ENCODE results near the gene ADAR. TPM values are rescaled to one million over a fixed set of nuclear protein-coding genes. Genes with fewer than 3 reads are reported as not detected.

Gene ADAR
- total and polyA plus RNA-seq, 2 of the 8 experiments (the other 6 are each of a cell fraction or from before 2014, with no cell fraction given): 125 to 242 TPM

GRCh38 chr1:154549202-154549770 lies 58.7 kb downstream of the ADAR start:
- FAIRE-seq (no peak), DNase-seq (ENCODE audit: low read depth in 1 of 2, low spot score in 2 of 2) (no peak)
- no peak overlapping the region for H4K5ac ChIP-seq (ENCODE audit: insufficient read length, low read depth, low read length)
- no peaks in the 10 kb centered on the region for H3K23me2 ChIP-seq (ENCODE audit: low read depth, low read length)
- H3K4me2 ChIP-seq (ENCODE audit: insufficient read depth in 1 of 2, low read depth in 2 of 2, low read length in 2 of 2): no peak overlapping the region
- no peaks in the 10 kb centered on the region for H3K9me3 ChIP-seq (ENCODE audit: insufficient read depth in 2 of 2, low read depth in 1 of 2, low read length in 1 of 2)
- CTCF ChIA-PET (ENCODE audit: partially characterized antibody): interaction anchor here (1.0 to 5.7 kb wide), 3 partner anchors 15 to 68 kb away, joined by 3 to 117 read pairs (median 7); no protein-coding TSS in a partner anchor
- H3K36me3 ChIP-seq (ENCODE audit: control insufficient read depth in 2 of 4, insufficient read depth in 4 of 4, low read length in 3 of 4): peaks cover 26 to 57% (median 44%) of the 10 kb centered on the region in 4 experiments
- H3K27me3 ChIP-seq (replicated peaks in 1 of 4; ENCODE audit: control insufficient read depth in 3 of 4, extremely low read depth in 1 of 4, insufficient read depth in 3 of 4, low read length in 3 of 4): no peaks in the 10 kb centered on the region
- H3K27ac ChIP-seq (ENCODE audit: low read depth, low read length): no peak overlapping the region
- TF ChIP-seq SAP30 (IDR thresholded peaks at IDR 0.05; ENCODE audit: insufficient read depth, insufficient replicate concordance, low read length): no peak
- no peak for TF ChIP-seq KDM5A (IDR thresholded peaks at IDR 0.05; ENCODE audit: low read length)
- TF ChIP-seq GTF2F1 (IDR thresholded peaks at IDR 0.05; ENCODE audit: borderline replicate concordance, low read depth, low read length): no peak
- H3K14ac ChIP-seq (ENCODE audit: insufficient read length): no peak overlapping the region
- no peak overlapping the region for H3K56ac ChIP-seq (replicated peaks; ENCODE audit: insufficient read length, low read depth, low read length)
- H4K20me1 ChIP-seq (replicated peaks in 1 of 2; ENCODE audit: control insufficient read depth in 1 of 2, insufficient read depth in 2 of 2, low read length in 2 of 2): peaks cover 2 to 14% of the 10 kb centered on the region in 2 experiments
- no peaks in the 10 kb centered on the region; the same call in 1 of the 2 replicates for H3K79me1 ChIP-seq (ENCODE audit: low read depth, low read length)
- no peak overlapping the region for H2BK20ac ChIP-seq (ENCODE audit: low read length)
- no peak overlapping the region for H2BK15ac ChIP-seq (ENCODE audit: low read length)
- no peak overlapping the region; the same call in 1 of the 2 replicates for H4K8ac ChIP-seq (ENCODE audit: extremely low read depth, insufficient read depth, low read length)
- H3K18ac ChIP-seq (ENCODE audit: extremely low read depth, low read length): no peak overlapping the region
- H2BK120ac ChIP-seq (replicated peaks; ENCODE audit: low read depth, low read length): no peak overlapping the region
- no peak overlapping the region for H3K23ac ChIP-seq (ENCODE audit: insufficient read length)
- no peak overlapping the region for H3K9ac ChIP-seq (replicated peaks in 1 of 4; ENCODE audit: extremely low read depth in 1 of 4, low read depth in 3 of 4, low read length in 3 of 4)
- no peak overlapping the region for H3K4ac ChIP-seq (replicated peaks; ENCODE audit: insufficient read length, low read depth, low read length)
- POLR2A ChIA-PET (ENCODE audit: partially characterized antibody): interaction anchor here (0.6 to 0.9 kb wide), 3 partner anchors 16 to 55 kb away, joined by 3 read pairs; no protein-coding TSS in a partner anchor
- H2AFZ ChIP-seq (ENCODE audit: low read length): no peak overlapping the region
- H3K4me1 ChIP-seq (replicated peaks in 1 of 4; ENCODE audit: control insufficient read depth in 3 of 4, insufficient read depth in 4 of 4, low read length in 3 of 4): no peaks in the 10 kb centered on the region
- WGBS, 2 experiments (ENCODE audit: extremely low coverage in 1 of 2, insufficient coverage in 1 of 2, insufficient read length in 1 of 2, insufficient replicate concordance in 2 of 2, low coverage in 1 of 2, low lambda C conversion rate in 2 of 2, missing lambda C conversion rate in 1 of 2): 84% methylated on average over 3 of the region's 3 CpGs; no CpG with 5 or more reads in 1 of the 2 experiments
- H4K91ac ChIP-seq (replicated peaks; ENCODE audit: insufficient read length, low read length): no peak overlapping the region
- no peaks in the 10 kb centered on the region for H3K79me2 ChIP-seq (ENCODE audit: control insufficient read depth in 1 of 2, insufficient read depth in 2 of 2, low read length in 2 of 2)
- H2BK5ac ChIP-seq (ENCODE audit: low read depth, low read length): no peak overlapping the region
- no peak overlapping the region for H2AK5ac ChIP-seq (ENCODE audit: low read depth, low read length)
- H3K4me3 ChIP-seq (ENCODE audit: extremely low read depth in 1 of 4, insufficient read depth in 2 of 4, low read depth in 3 of 4, low read length in 4 of 4): no peak overlapping the region
- H2BK12ac ChIP-seq (ENCODE audit: low read depth, low read length): no peak overlapping the region
